Tibial nerve (tissue), 4 donors: Measurements from ENCODE around the gene VGLL4. TPM values are rescaled to one million over a fixed set of nuclear protein-coding genes. Genes with fewer than 3 reads are reported as not detected.

Source experiments
- DNase-seq, 2 donors: peaks; one replicate each; pipeline ENCODE4 v3.0.0-alpha.2; 2019; ENCODE audit warnings: low spot score in 2 of 2
- H3K27ac ChIP-seq, 4 donors: fragments of 200-600 bp; sonication (generic) in 3 of 4; one replicate each; pipeline ENCODE4 v1.5.1; 2017 to 2019; ENCODE audit warnings: mild to moderate bottlenecking in 1 of 4
- H3K27me3 ChIP-seq, 2 donors: fragments of 200-600 bp; sonication (generic) in 1 of 2; one replicate each; pipeline versions ENCODE4 v1.5.1 to v1.6.0; 2017 to 2019
- H3K36me3 ChIP-seq, 3 donors: fragments of 200-600 bp; sonication (generic); one replicate each; pipeline ENCODE4 v1.5.1; 2018 to 2019
- H3K4me1 ChIP-seq, 4 donors: fragments of 200-600 bp; sonication (generic) in 3 of 4; one replicate each; pipeline ENCODE4 v1.5.1; 2017 to 2019
- H3K4me3 ChIP-seq, 4 donors: fragments of 200-600 bp; sonication (generic) in 3 of 4; one replicate each; pipeline ENCODE4 v1.5.1; 2017 to 2019; ENCODE audit warnings: mild to moderate bottlenecking in 1 of 4, moderate library complexity in 1 of 4
- H3K9me3 ChIP-seq, 4 donors: fragments of 200-600 bp; sonication (generic) in 3 of 4; one replicate each; pipeline ENCODE4 v1.5.1; 2017 to 2019
- EP300 ChIP-seq, 2 donors: sonication (generic); formaldehyde crosslinking; IDR thresholded peaks; one replicate each; pipeline ENCODE4 v1.6.1; 2017; ENCODE audit warnings: antibody characterized with exemption in 2 of 2, mild to moderate bottlenecking in 1 of 2
- POLR2A ChIP-seq, 2 donors: fragments of 450-650 bp; IDR thresholded peaks; one replicate each; pipeline ENCODE4 v1.6.1; 2017; ENCODE audit warnings: antibody characterized with exemption in 2 of 2, mild to moderate bottlenecking in 2 of 2, moderate library complexity in 2 of 2
- WGBS, 2 donors: methylation state at CpG; one replicate each; pipeline ENCODE4 v1.1.5; 2018; 5-methylcytosine and 5-hydroxymethylcytosine counted together
- total RNA-seq, 4 donors: library from RNA; depleted of rRNA; stranded (reverse); fragments of >200 nt; gene quantifications; one replicate each; pipeline ENCODE4 v1.1.0, GENCODE V29; 2016
- TF ChIP-seq, protein P1 (sequence below), 5 experiments: fragments of 200-600 bp in 3 of 5; fragments of 450-650 bp in 2 of 5; sonication (generic) in 3 of 5; IDR thresholded peaks; one replicate each; pipeline ENCODE4 v1.5.1; 2016 to 2019; ENCODE audit warnings: antibody characterized with exemption in 5 of 5, mild to moderate bottlenecking in 3 of 5, moderate library complexity in 2 of 5

VGLL4 gene
- total RNA-seq, 4 donors from 2014 or later: 106 to 205 (median 110) TPM

DNA sequence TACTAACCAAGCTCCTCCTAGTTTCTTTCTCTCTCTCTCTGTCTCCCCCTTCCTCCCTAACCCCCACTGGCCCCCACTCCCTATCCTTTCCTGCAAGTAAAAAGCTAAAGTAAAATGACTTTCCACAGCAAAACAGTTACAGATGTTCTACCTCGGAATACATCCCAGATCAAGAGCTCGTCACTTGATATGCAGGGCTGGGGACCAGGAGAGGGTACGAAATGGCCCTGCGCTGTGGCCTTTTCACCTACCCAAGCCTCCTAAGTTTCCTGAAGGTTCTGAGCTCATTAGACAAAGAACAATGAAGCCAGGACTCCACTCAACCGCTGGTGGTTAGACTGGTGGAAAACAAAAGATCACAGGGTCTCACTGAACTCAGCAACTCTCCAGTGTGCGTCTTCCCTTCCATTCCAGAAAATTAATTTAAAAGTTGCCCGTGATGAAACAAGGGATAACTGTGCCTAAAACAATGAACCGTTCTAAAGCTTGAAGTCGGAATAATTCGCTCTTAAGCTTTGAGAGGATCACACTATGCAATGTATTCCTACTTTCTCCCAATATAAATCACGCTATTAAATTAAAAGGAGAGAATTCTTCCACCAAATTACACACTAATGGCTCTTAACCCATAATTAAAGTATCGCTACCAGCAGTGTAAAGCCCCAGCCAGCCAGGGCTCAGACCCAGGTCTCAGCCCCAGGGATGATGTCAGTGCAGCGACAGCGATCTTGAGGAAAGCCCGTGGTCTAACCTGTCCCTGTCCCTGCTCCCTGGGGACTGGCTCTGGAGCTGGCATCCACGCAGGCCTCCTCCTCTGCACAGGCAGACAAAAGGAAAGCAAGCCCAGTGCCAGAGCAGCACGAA, 5.0 kb downstream of the VGLL4 start:
- Histone ChIP-seq H3K4me1 (peaks cover 7 to 74% (median 53%) of the 10 kb centered on the region in 4 donors), H3K27me3 (no peaks in the 10 kb centered on the region), H3K4me3 (peak overlapping the region in 3 of 4 donors; percentile 23 to 69 (median 30)), H3K27ac (peak overlapping the region; percentile 85 to 97 (median 92)), H3K36me3 (no peaks in the 10 kb centered on the region), H3K9me3 (no peaks in the 10 kb centered on the region)
- 24 to 26% methylated on average over 17 of the region's 17 CpGs for WGBS, 2 donors
- DNase-seq: no peak
- no peak for TF ChIP-seq POLR2A (IDR thresholded peaks at IDR 0.05)
- TF ChIP-seq, protein P1, sequence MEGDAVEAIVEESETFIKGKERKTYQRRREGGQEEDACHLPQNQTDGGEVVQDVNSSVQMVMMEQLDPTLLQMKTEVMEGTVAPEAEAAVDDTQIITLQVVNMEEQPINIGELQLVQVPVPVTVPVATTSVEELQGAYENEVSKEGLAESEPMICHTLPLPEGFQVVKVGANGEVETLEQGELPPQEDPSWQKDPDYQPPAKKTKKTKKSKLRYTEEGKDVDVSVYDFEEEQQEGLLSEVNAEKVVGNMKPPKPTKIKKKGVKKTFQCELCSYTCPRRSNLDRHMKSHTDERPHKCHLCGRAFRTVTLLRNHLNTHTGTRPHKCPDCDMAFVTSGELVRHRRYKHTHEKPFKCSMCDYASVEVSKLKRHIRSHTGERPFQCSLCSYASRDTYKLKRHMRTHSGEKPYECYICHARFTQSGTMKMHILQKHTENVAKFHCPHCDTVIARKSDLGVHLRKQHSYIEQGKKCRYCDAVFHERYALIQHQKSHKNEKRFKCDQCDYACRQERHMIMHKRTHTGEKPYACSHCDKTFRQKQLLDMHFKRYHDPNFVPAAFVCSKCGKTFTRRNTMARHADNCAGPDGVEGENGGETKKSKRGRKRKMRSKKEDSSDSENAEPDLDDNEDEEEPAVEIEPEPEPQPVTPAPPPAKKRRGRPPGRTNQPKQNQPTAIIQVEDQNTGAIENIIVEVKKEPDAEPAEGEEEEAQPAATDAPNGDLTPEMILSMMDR (IDR thresholded peaks at IDR 0.05): no peak

- peak overlapping the region; percentile 85 to 97 (median 92) for H3K27ac ChIP-seq
- WGBS, 2 donors: 16 to 19% methylated on average over 11 of the region's 11 CpGs
- no peaks in the 10 kb centered on the region for H3K36me3 ChIP-seq
- peak overlapping the region in 3 of 4 donors; percentile 23 to 34 (median 30) for H3K4me3 ChIP-seq
- no peaks in the 10 kb centered on the region for H3K27me3 ChIP-seq
- H3K9me3 ChIP-seq: no peaks in the 10 kb centered on the region
- DNase-seq: no peak
- peaks cover 7 to 82% (median 57%) of the 10 kb centered on the region in 4 donors for H3K4me1 ChIP-seq
- peak in 1 of 2 donors; percentile 15 for TF ChIP-seq EP300 (IDR thresholded peaks at IDR 0.05)
- TF ChIP-seq, protein P1 (IDR thresholded peaks at IDR 0.05): no peak
Observed at GRCh38 chr3:11637901-11638458, 5.7 kb downstream of the VGLL4 start.

- Histone ChIP-seq H3K9me3 (no peaks in the 10 kb centered on the region), H3K27me3 (no peaks in the 10 kb centered on the region), H3K27ac (peak overlapping the region in 2 of 4 donors; percentile 96 to 97), H3K4me3 (no peak overlapping the region), H3K4me1 (peaks cover 7 to 97% (median 71%) of the 10 kb centered on the region in 4 donors), H3K36me3 (no peaks in the 10 kb centered on the region)
- 31 to 36% methylated on average over 3 of the region's 3 CpGs for WGBS, 2 donors
- TF ChIP-seq EP300 (IDR thresholded peaks at IDR 0.05) (no peak), POLR2A (IDR thresholded peaks at IDR 0.05) (no peak)
- TF ChIP-seq, protein P1 (IDR thresholded peaks at IDR 0.05): no peak
- DNase-seq: no peak
Observed at GRCh38 chr3:11636394-11636770, 7.3 kb downstream of the VGLL4 start.

GRCh38 chr3:11635680-11636393, 7.9 kb downstream of the VGLL4 start:
- Histone ChIP-seq H3K27ac (peak overlapping the region; percentile 2 to 97 (median 69)), H3K4me3 (no peak overlapping the region)
- 18 to 20% methylated on average over 7 of the region's 7 CpGs for WGBS, 2 donors

More at GRCh38 chr3:11635680-11636393, 7.9 kb downstream of the VGLL4 start:
- Histone ChIP-seq H3K36me3 (no peaks in the 10 kb centered on the region), H3K27me3 (no peaks in the 10 kb centered on the region), H3K4me1 (peaks cover 7 to 97% (median 72%) of the 10 kb centered on the region in 4 donors), H3K9me3 (no peaks in the 10 kb centered on the region)
- no peak for DNase-seq
- TF ChIP-seq POLR2A (IDR thresholded peaks at IDR 0.05): no peak
- TF ChIP-seq EP300 (IDR thresholded peaks at IDR 0.05): no peak
- TF ChIP-seq, protein P1 (IDR thresholded peaks at IDR 0.05): no peak
